HG02870 (cell line): ENCODE measurements around the gene SNHG17.

Source experiments
- ATAC-seq: cut with Tn5 transposase; IDR thresholded peaks from one replicate; pipeline ENCODE4 v1.9.1; 2021; ENCODE audit warnings: mild to moderate bottlenecking, moderate library complexity; ENCODE audit not compliant: unreplicated experiment

SNHG17 gene

GRCh38 chr20:38377039-38377685 is 58.0 kb downstream of the SNHG17 start:
- no peak for ATAC-seq

- no peak for ATAC-seq
Observed at GRCh38 chr20:38373898-38374297, 61.2 kb downstream of the SNHG17 start.

- no peak for ATAC-seq
Observed at GRCh38 chr20:38373231-38373867, 61.8 kb downstream of the SNHG17 start.

- ATAC-seq, result no peak
Observed at GRCh38 chr20:38372806-38373205, 62.3 kb downstream of the SNHG17 start.
